ENCODE measurements around the gene ZNF497.
A peak's percentile ranks its signal among the peaks of the same experiment; 100 is the strongest.

The ZNF497 gene

GRCh38 chr19:58305932-58306323, 56.6 kb downstream of the ZNF497 start:
- peak; percentile 26 for DNase-seq

- peak; percentile 92 for DNase-seq
Observed at GRCh38 chr19:58305065-58305931, 57.3 kb downstream of the ZNF497 start, which contains the start of gene ERVK3-1. Gene ERVK3-1, plus strand, starts transcription at chr19:58305377. Its CDS starts 6,792 bp downstream, at chr19:58312169.

GRCh38 chr19:58304748-58305064, 57.8 kb downstream of the ZNF497 start:
- DNase-seq: no peak
